Hindlimb muscle (tissue), 1 donor: Measurements from ENCODE around the gene TEAD2. TPM values are rescaled to one million over a fixed set of nuclear protein-coding genes. Genes with fewer than 3 reads are reported as not detected.

ENCODE experiments used
- DNase-seq: peaks from one replicate; pipeline ENCODE4 v3.0.0-alpha.2; 2013
- polyA plus RNA-seq: library from polyadenylated mRNA; unstranded; fragments of 120-200 nt; gene quantifications from one replicate; pipeline ENCODE4 v1.2.1, GENCODE V29; 2013; ENCODE audit not compliant: insufficient read length

The TEAD2 gene
- polyA plus RNA-seq: 72.1 TPM

DNA sequence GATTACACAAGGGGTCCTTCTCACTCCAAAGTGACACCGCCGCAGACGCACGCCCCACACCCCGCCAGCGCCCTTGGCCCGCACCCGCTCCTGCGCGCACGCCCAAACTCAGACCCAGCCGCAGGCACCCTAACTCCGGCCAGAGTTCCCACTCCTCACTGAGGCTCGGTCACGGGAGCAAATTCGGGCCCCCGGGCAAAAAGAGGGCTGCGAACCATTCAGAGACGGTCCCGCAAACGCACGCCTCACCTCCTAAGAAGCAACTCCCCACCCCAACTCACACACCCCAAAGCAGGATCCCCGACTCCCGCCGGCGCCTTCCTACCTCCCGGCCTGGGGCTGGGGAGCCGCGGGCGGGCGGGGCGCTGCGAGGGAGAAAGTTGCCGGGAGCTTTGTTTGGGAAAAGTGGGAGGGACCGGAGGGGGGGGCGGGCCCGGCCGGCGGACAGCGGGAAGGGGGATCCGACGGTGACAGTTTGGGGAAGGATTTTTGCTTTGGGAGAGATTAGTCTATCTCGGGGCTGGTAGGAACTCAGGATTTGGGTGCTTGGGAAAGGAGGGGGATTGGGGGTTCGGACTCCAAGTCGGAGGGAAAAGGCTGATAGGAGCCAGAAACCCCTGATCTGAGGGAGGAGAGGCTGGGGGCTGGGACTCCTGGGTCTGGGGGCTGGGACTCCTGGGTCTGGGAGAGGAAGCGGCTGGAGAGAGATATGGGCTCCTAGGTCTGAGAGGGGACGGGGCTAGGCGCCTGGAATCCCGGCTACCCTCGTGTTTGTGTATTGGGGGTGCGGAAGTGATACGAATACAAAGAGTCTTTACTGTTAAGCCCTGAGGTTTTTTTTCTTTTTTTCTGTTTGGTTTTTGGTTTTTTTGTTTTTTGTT lies at the start of gene TEAD2:
Gene TEAD2 (minus strand): TSS at position 369 of the 881 bp plus-strand sequence. CDS start 2,341 bp downstream, outside the sequence.
- DNase-seq: peak; percentile 89

DNA sequence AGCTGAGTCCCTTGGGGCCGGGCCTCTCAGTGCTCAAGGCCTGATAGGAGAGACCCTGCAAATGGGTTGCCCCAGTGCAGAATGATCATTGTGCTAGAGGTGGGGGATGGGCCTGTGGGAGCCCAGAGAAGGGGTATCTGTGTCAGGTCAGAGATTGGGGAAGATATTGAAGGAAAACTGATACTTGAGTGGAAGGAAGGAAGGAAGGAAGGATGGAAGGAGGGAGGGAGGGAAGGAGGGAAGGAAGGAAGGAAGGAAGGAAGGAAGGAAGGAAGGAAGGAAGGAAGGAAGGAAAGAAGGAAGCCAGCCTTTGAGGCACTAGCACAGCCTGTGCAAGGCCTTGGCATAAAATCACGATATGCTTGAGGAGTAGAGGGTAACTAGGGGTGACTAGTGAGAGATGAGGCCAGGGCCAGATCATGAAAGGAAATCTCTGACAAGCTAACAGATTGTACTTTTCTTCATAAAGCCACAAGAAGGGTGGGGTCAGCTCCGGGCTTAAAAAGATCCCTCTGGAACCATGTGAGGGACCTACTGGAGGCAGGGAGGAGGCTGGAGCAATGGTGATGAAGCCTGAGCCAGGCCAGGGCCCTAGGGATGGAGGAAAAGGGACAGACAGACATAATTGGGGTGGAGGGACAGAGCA lies 49.6 kb upstream of the TEAD2 start:
- no peak for DNase-seq

DNA sequence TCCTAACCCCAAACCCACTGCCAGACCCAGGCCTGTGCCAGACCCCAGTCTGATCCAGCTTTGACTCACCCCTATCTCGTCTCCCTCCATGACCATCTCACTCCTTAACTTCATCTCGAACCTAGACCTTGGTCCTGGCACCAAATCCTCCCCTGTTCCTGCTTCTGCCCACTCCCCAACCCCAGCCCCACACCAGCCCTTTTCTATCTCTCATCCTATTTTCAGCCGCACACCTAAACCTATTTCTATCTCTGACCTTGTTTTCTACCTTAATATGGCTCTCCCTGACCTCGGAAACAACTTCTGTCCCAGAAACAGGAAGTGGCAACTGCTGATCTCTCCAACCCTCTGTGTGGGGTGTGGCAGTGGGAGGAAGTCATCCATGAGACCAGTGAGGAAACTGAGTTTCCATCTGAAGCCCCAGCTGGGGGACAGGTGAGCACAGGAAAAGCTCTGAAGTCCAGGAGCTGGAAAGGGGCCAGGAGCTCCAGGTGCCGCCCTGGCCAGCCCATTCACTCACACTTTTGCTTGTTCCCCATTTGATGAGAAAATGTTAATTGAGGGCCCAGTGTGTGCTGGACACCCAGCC lies 47.3 kb upstream of the TEAD2 start:
- DNase-seq: no peak

DNA sequence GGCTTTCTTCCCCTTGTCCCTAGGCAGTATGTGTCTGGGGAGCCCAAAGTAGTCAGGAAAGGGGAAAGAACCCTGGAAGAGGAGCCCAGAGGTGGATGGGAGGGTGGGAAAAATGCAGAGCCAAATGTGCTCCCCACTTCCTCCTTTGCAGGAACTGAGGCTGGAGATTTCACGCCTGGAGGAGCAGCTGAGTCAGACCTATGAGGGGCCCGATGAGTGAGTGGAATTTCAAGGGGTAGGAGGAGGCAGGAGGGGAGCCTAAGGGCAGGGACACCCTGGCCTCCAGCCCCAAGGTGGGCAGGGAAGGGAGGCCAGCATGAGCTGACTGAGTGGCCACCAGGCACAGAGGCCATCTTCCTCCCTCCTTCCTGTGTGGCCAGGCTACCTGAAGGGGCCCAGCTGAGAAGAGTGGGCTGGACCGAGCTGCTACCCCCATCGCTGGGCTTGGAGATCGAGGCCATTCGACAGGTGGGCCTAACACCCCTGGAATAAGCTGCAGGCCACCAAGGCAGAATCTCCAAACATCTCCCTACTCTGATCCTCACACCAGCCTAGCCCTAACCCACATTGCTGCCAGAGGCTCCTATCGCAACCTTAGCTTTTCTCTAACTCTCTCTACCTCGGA lies 46.7 kb upstream of the TEAD2 start:
- no peak for DNase-seq

DNA sequence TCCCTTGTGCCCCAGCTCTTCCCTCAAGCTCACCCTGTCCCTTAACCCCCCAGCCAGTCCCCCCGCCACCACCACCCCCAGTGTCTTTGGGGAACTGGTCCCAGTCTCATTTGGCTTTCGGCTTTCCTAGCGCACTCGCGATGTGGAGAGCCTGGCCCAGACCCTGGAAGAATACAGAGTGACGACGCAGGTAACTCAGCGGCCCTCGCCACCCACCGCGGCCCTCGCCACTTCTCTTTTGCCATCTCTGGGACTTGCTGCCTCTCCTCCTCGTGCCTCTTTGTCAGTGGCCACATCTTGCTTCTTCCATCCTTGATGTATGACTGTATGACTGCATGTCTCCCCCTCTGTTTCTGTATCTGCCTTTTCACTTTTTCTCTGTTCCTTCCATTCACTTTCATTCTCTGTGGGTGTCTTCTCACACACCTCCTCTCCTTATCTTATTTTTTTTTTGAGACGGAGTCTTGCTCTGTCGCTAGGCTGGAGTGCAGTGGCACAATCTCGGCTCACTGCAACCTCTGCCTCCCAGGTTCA lies 45.3 kb upstream of the TEAD2 start:
- no peak for DNase-seq

DNA sequence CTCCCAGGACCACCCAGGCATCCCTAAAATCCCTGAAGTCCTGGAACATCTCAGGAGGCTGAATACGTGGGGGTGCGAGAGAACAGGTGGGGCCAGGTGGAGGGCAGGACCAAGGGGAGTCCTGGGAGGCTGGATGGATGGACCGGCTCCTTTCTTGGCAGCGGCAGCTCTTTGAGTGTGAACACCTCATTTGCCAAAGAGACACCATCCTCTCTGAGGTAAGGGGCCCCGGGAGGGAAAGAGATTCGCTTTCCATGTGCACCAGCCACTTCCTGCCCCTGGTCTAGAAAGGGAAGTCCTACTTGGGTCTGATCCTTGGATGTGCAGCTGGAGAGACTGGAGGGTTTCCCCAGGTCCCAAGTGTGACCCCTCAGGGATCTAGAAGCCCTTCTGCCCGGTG lies 44.9 kb upstream of the TEAD2 start:
- no peak for DNase-seq

DNA sequence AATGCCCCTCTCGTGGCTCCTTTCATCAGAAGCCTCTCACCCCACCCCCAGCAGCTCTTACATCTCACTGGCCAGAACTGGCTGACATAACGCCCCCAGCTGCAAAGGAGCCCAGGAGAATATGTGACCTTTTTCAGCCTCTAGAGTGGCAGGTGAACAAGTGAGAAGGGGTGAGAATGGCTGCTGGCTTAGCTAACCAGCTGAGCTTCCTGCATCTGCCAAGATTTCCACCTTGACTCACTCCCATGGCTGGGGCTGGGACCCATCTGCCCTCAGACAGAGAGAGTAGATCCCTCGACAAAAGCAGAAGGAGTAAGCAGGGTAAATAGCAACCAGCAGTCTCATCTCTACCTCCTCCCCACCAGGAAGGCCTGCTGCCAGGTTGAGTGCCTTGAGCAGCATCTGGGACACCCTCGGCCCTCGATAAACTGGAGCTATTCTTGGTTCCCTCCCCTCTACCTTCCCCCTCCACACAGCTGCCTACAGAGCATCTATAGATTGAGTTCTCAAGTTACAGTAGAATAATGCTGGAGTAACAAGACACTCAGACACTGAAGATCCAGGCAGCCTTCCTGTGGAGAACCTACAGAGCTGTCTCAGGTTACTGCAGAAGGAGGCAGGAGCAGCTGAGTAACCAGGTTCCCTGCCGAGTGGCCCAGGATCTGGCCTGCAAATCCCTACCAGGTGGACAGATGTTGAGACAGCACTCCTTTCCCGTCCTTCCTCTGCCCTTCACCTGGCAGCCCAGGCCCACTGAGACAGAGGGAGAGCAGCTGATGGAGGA lies 41.4 kb upstream of the TEAD2 start:
- no peak for DNase-seq

DNA sequence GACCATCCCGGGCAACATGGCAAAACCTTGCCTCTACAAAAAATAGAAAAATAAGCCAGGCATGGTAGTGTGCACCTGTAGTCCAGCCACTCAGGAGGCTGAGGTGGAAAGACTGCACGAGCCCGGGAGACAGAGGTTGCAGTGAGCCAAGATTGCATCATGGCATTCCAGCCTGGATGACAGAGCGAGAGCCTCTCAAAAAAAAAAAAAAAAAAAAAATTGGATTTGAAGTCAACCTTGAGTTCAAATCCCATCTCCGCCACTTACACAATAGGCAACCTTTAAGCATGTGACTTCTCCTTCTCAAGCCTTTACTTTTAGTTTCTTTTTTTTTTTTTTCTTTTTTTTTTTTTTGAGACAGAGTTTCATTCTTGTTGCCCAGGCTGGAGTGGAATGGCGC lies 37.8 kb upstream of the TEAD2 start:
- DNase-seq: no peak

DNA sequence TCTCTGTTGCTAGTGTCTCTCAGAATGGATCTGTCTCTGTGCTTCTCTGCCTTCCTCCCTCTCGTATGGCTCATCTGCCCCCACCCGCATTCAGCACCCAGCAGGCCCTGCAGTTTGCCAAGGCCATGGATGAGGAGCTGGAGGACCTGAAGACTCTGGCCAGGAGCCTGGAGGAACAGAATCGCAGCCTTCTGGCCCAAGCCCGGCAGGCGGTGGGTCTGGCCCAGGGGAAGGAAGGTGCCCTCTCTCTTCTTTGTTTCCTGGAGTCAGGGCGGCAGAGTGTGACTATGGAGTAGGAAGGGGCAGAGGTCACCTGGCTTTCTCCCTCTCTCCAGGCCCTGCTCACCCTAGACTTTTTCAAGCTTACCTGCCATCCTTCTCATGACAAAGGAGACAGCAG lies 36.7 kb upstream of the TEAD2 start:
- DNase-seq: no peak

DNA sequence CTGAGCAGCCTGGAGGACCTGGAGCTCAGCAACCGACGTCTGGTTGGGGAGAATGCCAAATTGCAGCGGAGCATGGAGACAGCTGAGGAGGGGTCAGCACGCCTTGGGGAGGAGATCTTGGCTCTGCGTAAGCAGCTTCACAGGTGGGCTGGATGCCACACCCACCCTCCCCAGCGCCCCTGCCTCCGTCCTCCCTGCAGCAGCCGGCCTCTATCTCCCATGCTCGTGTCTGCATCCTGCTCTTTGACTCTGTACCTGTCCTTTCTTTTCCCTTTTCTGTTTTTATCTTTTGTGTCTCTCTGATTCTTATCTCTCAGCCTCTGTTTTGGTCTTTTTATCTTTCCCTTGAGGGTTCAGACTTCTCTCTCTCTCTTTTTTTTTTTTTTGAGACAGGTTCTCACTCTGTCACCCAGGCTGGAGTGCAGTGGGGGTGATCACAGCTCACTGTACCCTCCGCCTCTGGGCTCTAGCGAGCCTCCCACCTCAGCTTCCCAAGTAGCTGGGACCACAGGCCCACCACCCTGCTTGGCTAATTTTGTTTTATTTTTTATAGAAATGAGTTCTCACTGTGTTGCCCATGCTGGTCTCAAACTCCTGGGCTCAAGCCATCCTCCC lies 35.9 kb upstream of the TEAD2 start:
- DNase-seq: no peak

DNA sequence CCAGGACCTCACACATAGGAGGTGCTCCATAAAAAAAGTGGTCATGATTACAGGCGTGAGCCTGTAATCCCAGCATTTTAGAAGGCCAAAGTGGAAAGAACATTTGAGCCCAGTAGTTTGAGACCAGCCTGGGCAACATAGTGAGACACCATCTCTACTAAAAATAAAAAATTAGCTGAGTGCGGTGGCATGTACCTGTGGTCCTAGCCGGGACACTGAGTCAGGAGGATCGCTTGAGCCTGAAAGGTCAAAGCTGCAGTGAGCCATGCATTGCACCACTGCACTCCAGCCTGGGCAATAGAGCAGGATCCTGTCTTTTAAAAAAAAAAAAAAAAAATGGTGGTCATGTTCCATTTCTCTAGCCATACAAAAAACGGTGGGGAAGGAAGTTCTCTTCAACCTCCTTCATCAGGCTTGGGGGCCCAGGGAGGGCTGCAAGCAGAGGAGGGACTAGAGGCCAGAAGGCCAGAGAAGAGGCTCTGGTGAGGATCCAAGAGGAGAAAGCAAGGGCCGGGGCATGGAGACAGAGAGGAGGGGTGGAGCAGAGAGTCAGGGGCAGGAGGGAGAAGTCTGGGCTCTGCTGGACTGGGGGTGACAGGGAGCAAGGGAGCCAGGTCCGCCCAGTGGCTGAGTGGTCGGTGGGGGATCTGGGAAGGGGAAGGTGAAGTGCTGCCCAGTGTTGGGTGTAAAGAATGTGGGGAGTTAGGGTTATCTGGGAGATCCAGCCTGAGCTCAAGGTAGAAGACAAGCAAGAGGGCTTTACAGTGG lies 34.7 kb upstream of the TEAD2 start:
- DNase-seq: no peak

DNA sequence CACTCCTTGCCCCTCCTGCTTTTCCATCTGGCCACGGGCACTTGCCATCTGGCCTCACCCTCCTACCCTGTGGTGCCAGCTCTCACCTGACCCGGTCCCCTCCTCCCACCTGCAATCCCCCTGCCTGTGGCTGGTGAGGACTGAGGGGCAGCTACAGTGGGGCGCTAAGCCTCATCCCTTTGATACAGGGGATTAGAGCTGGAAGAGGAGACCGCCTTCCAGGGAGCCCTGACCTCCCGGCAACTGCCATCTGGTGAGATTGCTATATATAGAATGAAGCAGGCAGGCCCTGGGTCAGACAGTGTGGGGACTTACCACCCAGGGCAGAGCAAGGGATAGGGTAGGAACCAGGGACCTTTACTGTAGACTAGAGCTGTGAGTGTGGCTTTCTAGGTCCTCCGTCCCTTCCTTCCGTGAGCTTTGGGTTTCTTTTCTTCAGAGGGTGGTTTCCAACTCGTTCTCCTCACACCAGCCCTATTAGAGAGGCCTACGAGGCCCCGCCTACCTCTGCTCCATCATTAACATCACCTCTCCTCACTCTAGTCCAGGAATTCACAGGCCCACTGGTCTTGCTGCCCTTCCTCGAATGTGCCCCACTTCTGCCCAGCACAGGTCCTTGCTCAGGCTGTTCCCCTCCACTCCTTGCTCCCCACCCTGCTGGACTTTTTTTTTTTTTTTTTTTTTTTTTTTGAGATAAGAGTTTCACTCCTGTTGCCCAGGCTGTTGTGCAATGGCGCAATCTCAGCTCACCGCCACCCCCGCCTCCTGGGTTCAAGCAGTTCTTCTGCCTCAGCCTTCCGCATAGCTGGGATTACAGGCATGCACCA lies 33.6 kb upstream of the TEAD2 start:
- DNase-seq: no peak

DNA sequence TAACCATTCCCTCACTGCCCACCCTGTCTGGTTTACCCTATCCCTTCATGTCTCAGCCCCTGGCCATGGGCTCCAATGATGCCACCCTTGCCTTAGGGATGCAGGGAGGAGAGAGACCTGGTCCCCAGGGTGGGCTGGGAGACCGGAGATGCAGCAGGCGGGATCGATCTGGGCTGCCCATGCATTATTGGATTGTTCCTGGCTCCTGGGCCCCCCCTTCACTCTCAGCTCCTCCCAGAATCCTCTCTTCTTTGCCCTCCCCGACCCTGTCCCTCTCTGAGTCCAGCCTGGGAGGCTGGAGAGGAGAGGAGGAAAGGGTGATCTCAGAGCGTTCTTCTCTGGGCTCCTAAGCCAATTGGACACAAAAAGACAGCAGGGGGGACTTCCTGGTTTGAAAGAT lies 31.7 kb upstream of the TEAD2 start:
- no peak for DNase-seq

DNA sequence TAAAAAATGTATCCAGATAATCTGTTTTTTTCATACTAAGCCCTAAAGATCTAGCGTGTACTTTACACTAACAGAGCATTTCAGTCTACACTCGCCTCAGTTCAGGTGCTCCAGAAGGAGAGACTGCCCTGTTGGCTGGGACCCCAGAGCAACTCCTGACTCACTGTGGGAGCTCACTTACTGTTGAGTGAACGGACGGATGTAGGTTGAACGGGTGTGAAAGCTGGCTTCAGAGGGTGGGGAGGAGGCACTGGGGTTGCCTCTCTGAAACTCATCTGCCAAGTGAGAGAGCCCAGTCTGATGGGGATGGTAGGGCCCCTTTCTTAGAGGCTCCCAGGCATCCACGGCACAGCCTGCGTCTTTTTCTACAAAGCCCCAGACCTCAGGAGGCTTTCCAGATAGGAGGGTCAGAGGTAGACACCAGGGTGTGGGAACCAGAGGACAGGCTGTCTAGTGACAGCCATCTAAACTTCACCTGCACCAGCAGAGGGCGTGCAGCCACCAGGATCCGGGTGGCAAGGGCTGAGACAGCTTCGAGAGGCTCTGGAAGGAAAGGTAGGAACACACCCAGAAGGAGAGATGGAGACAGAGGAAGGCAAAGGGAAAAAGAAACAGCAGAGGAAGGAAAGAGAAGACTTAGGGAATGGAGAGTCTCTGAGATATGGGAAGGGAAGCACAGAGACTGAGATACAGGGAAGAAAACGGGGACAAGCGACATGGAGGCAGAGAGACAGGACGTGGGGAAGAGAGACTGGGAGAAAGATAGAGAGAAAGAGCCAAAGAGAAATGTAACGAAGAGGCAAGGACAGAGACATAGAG lies 29.6 kb upstream of the TEAD2 start:
- peak; percentile 81 for DNase-seq

DNA sequence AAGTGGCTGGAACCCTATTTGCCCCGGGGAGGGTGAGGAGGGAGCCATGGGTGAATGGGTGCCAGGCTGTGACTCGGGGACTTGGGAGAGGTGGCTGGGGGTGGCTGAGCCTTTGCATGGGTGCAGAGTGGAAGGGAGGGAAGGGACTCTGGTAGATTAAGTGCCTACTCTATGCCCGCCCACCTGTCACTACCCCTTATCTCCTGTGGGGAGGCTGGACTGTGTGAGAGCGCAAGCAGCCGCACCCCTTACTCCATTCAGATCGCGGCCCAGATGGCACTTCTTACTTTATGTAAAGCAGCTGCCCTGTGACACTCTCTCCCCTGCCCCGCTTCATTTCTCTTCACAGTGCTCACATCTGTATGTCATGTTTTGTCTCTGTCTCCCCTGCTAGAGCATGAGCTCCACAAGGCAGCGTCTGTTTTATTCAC lies 28.7 kb upstream of the TEAD2 start:
- no peak for DNase-seq

DNA sequence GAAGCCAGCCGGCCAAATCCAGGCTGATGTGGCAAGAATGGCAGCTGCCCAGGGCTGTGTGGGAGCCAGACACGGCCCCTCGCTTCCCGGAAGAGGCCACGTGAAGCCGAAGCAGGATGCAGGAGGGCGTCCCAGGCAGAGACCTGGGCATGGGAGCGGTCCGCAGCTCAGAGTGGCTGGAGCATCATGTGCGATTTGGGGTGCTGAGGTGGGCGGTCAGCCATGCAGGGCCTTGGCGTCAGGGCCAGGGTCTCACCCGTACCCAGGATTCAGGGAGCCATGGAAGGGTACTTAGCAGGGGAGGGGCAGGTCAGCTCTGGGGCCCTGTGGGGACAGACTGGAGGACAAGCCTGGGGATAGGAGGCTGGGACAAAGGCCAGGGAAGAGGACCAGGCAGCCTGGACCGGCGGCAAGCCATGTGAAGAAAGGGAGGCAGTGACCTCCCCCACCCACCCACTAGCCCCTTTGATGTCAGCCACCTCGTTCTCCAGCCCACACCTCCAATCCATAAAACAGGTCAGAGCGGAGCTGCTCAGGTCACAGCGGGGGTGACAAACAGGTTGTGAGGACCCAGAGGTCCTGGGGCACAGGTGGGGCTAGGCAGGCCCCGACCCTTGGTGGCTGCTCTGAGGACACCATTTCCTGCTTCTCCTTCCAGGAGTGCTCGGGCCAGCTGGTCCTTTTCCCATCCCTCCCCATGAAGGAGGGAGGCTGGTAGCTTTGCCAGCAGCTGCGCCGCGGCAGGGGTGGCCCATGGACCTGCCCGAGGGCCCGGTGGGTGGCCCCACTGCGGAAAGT lies 28.1 kb upstream of the TEAD2 start:
- no peak for DNase-seq

DNA sequence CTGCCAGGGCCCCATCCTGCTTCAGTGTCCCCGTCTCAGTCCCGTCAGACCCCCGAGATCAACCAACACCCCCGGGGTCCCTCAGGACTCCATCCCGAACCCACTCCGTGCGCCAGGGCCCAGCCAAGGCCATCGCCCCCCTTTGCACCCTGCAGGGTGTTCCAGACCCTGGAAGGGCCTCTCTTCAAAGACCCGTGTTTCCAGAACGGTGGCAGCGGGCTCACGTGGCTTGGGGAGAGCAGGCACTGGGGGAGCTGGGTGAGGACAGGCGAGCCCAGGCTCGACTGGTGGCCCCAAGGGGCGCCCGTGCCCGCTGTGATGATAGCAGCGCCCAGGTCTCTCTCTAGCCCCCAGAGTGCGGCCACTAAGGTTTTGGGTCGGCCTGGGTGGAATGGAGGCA lies 27.2 kb upstream of the TEAD2 start:
- DNase-seq: no peak

DNA sequence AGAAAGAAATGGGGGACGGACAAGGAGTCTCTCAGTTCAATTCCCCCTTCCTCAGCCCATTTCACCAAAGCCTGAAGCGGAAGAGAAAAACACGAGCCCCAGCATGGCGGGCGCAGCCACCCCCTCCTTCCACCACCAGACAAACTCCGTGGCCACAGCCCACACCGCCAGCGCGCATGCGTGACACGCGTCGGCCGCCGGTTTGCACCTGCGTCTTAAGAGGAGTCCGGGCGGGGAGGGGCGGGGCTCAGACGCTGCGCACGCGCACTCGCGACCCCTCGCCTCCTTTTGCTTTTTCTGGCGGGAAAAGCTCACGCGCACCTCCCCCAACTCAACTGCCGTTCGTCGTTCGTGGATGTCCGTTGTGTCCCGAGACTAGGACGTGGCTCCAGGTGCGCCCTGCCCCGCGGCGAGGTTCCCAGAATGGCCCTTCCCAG lies 25.7 kb upstream of the TEAD2 start, which contains the start of gene KASH5:
Gene KASH5 (plus strand): TSS at position 314 of the 437 bp plus-strand sequence. CDS start 2,635 bp downstream, outside the sequence.
- peak; percentile 70 for DNase-seq
